Stimulated activated CD4-positive, alpha-beta T cell treated with anti-CD3 and anti-CD28 coated beads, Interleukin-1b, Interleukin-23, amount 100 ng/mL, for 48 hours (primary cell): ENCODE results near the gene ABCA1.

Experiments
- DNase-seq: peaks from one replicate; pipeline ENCODE4 v3.0.0-alpha.2; 2020

The ABCA1 gene

GRCh38 chr9:104747565-104748358, 180.2 kb downstream of the ABCA1 start, which contains the start of gene NIPSNAP3A:
Gene NIPSNAP3A (plus strand): TSS chr9:104747683. CDS start chr9:104747793, 110 bp downstream.
- peak; percentile 82 for DNase-seq

GRCh38 chr9:104747245-104747564, 180.8 kb downstream of the ABCA1 start:
- no peak for DNase-seq

GRCh38 chr9:104746798-104747197, 181.2 kb downstream of the ABCA1 start:
- no peak for DNase-seq

DNA sequence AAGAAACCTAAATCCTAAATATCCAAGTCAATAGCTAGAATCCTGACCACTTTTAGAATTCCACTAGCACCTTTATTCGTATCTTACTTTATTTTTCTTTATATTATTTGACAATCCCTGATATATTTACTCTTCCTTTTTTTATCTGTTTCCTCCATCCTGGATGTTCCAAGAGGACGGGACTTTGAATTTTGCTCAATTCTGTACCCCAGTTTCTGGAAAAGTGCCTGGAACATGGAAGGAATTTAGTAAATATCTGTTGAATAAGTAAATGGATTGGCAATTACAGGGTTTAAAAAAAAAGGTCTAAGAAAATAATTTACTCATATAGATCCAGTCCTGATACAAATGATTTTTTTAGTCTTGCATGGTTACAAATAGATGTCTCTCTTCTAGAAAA, 181.7 kb downstream of the ABCA1 start:
- no peak for DNase-seq

GRCh38 chr9:104745852-104746251, 182.1 kb downstream of the ABCA1 start:
- DNase-seq, result no peak

DNA sequence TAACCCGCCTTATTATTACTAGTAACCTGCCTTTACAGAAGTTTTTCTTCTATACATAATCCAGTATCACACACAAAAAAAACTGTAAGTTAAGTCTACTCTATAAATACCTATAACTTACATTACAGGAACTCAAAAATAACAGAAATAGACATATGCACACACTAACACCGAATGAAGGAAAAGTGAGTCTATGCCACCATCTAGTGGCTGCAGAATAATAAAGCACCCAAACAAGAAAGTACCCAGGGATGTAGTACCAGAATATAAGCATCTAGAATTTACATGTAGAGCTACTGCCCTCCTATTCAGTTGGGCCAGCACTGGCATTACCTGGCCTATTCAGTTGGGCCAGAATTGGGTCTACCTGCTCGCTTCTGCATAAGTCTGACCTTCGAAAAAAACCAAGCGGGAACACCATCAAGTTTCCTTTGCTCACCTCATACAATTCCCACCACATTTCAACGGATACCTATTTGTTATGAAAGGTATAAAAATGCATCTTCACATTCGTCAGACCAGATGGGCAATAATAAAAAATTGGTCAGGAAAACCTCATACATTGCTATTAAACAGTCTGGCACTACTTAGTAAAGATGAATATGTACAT, 184.5 kb downstream of the ABCA1 start:
- no peak for DNase-seq

GRCh38 chr9:104740621-104741020, 187.3 kb downstream of the ABCA1 start:
- no peak for DNase-seq

GRCh38 chr9:104738452-104738851, 189.5 kb downstream of the ABCA1 start:
- no peak for DNase-seq
